Measurements from ENCODE around the gene GDNF.

DNA sequence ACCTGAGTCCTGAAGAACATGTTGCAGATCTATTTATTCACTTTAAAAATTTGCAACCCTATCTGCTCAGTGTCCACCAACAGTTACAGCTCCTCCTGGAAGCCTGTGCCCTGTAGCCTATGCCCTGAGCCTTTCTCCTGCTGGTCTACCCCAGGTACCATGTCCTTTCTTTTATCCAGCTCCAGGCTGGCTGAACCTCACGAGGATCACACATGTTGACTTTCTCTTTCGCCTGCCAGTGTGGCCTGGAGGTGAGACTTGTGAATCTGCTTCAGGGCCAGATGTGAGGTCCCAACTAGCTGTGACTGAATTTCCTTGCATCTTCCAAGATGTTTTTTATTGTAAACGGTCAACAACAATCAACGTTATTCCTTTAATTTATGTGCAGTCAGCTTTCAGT, 70.7 kb downstream of the GDNF start:
- TF ChIP-seq, protein P1, sequence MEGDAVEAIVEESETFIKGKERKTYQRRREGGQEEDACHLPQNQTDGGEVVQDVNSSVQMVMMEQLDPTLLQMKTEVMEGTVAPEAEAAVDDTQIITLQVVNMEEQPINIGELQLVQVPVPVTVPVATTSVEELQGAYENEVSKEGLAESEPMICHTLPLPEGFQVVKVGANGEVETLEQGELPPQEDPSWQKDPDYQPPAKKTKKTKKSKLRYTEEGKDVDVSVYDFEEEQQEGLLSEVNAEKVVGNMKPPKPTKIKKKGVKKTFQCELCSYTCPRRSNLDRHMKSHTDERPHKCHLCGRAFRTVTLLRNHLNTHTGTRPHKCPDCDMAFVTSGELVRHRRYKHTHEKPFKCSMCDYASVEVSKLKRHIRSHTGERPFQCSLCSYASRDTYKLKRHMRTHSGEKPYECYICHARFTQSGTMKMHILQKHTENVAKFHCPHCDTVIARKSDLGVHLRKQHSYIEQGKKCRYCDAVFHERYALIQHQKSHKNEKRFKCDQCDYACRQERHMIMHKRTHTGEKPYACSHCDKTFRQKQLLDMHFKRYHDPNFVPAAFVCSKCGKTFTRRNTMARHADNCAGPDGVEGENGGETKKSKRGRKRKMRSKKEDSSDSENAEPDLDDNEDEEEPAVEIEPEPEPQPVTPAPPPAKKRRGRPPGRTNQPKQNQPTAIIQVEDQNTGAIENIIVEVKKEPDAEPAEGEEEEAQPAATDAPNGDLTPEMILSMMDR (IDR thresholded peaks at IDR 0.05; ENCODE audit: insufficient read depth, low read length) = no peak
- TF ChIP-seq POLR2AphosphoS5 (IDR thresholded peaks at IDR 0.05; ENCODE audit: low read depth) = no peak

Measured in HL-60 (cell line).